ENCODE results near the gene DEPDC1B.

The DEPDC1B gene

GRCh38 chr5:60703944-60704343 lies 4.0 kb upstream of the DEPDC1B start (continued):
- TF ChIP-seq, protein P1, sequence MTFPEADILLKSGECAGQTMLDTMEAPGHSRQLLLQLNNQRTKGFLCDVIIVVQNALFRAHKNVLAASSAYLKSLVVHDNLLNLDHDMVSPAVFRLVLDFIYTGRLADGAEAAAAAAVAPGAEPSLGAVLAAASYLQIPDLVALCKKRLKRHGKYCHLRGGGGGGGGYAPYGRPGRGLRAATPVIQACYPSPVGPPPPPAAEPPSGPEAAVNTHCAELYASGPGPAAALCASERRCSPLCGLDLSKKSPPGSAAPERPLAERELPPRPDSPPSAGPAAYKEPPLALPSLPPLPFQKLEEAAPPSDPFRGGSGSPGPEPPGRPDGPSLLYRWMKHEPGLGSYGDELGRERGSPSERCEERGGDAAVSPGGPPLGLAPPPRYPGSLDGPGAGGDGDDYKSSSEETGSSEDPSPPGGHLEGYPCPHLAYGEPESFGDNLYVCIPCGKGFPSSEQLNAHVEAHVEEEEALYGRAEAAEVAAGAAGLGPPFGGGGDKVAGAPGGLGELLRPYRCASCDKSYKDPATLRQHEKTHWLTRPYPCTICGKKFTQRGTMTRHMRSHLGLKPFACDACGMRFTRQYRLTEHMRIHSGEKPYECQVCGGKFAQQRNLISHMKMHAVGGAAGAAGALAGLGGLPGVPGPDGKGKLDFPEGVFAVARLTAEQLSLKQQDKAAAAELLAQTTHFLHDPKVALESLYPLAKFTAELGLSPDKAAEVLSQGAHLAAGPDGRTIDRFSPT (tag by site-specific recombination; IDR thresholded peaks at IDR 0.05) = no peak
- TF ChIP-seq ZNF280D (tag by site-specific recombination; IDR thresholded peaks at IDR 0.05) = no peak
- no peak for TF ChIP-seq ZNF292 (tag by site-specific recombination; IDR thresholded peaks at IDR 0.05; ENCODE audit: borderline replicate concordance, low read depth)
- TF ChIP-seq HOXD13 (CRISPR knock-in tag; IDR thresholded peaks at IDR 0.05; ENCODE audit: borderline replicate concordance) = no peak
- TF ChIP-seq ZXDB (tag by site-specific recombination; IDR thresholded peaks at IDR 0.05) = no peak

DNA sequence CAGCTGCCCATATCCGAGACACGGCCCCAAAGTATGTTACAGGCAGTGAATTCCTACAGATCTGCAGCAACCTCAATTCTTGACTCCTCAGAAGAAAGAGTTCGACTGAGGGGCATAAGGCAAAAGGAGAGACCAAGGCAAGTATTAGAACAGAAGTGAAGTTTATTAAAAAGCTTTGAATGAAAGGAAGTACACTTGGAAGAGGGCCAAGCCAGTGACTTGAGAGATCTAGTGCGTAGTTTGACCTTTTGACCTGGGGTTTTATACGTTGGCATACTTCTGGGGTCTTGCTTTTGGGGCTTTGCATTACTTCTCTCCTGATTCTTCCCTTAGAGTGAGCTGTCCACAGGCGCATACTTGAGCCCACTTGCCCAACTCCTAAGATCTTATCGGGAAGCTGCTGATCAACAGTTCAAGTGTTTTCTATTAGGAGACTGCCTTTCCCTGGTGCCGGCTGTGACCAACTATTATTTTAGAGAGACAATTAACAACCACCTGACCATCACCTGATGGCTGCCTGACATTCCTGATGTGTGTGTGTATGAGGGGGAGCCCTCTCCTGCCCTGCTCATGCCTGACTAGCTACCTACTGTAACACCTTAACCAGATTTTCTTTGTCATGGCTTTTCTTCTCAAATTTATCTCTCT lies 1.5 kb upstream of the DEPDC1B start:
- Histone ChIP-seq H3K4me1 (ENCODE audit: control insufficient read depth, insufficient read depth, low read length) (peaks cover 6% of the 10 kb centered on the region), H3K27ac (ENCODE audit: extremely low read depth, low read depth, low read length) (no peak overlapping the region), H3K4me3 (ENCODE audit: low read depth, low read length) (no peak overlapping the region), H3K36me3 (ENCODE audit: control insufficient read depth in 2 of 2, insufficient read depth in 1 of 2, low read length in 2 of 2) (no peaks in the 10 kb centered on the region), H3K9me3 (ENCODE audit: control insufficient read depth, insufficient read depth, low read depth, low read length) (no peaks in the 10 kb centered on the region)
- ChIA-PET CTCF (interaction anchor here (1.1 to 1.2 kb wide), 2 partner anchors 143 to 406 kb away, joined by 3 to 4 read pairs; partner anchors contain the start of gene ELOVL7), POLR2A (no interaction called here)
- TF ChIP-seq, protein P2, sequence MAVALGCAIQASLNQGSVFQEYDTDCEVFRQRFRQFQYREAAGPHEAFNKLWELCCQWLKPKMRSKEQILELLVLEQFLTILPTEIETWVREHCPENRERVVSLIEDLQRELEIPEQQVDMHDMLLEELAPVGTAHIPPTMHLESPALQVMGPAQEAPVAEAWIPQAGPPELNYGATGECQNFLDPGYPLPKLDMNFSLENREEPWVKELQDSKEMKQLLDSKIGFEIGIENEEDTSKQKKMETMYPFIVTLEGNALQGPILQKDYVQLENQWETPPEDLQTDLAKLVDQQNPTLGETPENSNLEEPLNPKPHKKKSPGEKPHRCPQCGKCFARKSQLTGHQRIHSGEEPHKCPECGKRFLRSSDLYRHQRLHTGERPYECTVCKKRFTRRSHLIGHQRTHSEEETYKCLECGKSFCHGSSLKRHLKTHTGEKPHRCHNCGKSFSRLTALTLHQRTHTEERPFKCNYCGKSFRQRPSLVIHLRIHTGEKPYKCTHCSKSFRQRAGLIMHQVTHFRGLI (tag by site-specific recombination; IDR thresholded peaks at IDR 0.05) = no peak
- TF ChIP-seq ZNF335 (tag by site-specific recombination; conservative IDR thresholded peaks at IDR 0.05) = 0 out of 2 replicates have a peak, but pooled peaks have one; percentile 19

DNA sequence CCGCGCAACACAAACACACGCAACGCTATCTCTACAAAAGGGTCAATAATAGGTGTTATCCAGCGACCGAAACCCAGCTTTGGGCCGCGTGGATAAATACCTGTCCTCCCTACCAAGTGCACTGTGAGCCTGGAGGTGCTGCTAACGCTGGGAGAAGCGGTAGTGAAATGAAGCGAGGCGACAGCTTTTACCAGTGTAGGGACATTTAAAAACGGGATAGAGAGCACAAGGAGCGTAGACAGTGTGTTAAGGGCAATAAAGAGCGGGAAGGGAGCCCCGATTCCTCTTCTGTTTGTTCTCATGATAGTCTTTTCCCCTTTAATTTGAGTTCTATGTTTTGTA lies 421 bp upstream of the DEPDC1B start:
- Histone ChIP-seq H3K4me3 (ENCODE audit: low read depth, low read length) (peak overlapping the region; percentile 86), H3K4me1 (ENCODE audit: control insufficient read depth, insufficient read depth, low read length) (peaks cover 6% of the 10 kb centered on the region), H3K9me3 (ENCODE audit: control insufficient read depth, insufficient read depth, low read depth, low read length) (no peaks in the 10 kb centered on the region; the same call in 1 of the 2 replicates), H3K36me3 (ENCODE audit: control insufficient read depth in 2 of 2, insufficient read depth in 1 of 2, low read length in 2 of 2) (peaks cover 0 to under 1% of the 10 kb centered on the region in 2 experiments; a peak in 1 of 3 replicates), H3K27ac (ENCODE audit: extremely low read depth, low read depth, low read length) (peak overlapping the region; percentile 88)
- CTCF ChIA-PET = interaction anchor here (0.8 to 4.6 kb wide), 3 partner anchors 12 to 144 kb away, joined by 3 to 32 read pairs (median 4); no protein-coding TSS in a partner anchor
- POLR2A ChIA-PET = interaction anchor here (0.5 to 2.0 kb wide), 11 partner anchors 10 to 1578 kb away, joined by 3 to 13 read pairs (median 5); partner anchors contain the start of genes ELOVL7, ERCC8 and NDUFAF2
- TF ChIP-seq ZFHX2 (tag by site-specific recombination; conservative IDR thresholded peaks at IDR 0.05) (no peak), ZNF214 (tag by site-specific recombination; IDR thresholded peaks at IDR 0.05; ENCODE audit: borderline replicate concordance) (no peak), ZNF341 (tag by site-specific recombination; IDR thresholded peaks at IDR 0.05; ENCODE audit: low read depth) (no peak), ZNF121 (tag by site-specific recombination; IDR thresholded peaks at IDR 0.05) (no peak), ZIC2 (tag by site-specific recombination; IDR thresholded peaks at IDR 0.05) (no peak), ZNF544 (tag by site-specific recombination; IDR thresholded peaks at IDR 0.05) (no peak), ZXDB (tag by site-specific recombination; IDR thresholded peaks at IDR 0.05) (no peak), ZNF529 (tag by site-specific recombination; IDR thresholded peaks at IDR 0.05; ENCODE audit: insufficient replicate concordance) (no peak), ZNF585B (tag by site-specific recombination; IDR thresholded peaks at IDR 0.05) (no peak), ZNF623 (tag by site-specific recombination; IDR thresholded peaks at IDR 0.05) (no peak), ZEB2 (tag by site-specific recombination; IDR thresholded peaks at IDR 0.05) (0 out of 2 replicates have a peak, but pooled peaks have one; percentile 15), ZNF658 (tag by site-specific recombination; IDR thresholded peaks at IDR 0.05) (no peak), ZNF18 (tag by site-specific recombination; IDR thresholded peaks at IDR 0.05) (0 out of 2 replicates have a peak, but pooled peaks have one; percentile 2)
- TF ChIP-seq, protein P3, sequence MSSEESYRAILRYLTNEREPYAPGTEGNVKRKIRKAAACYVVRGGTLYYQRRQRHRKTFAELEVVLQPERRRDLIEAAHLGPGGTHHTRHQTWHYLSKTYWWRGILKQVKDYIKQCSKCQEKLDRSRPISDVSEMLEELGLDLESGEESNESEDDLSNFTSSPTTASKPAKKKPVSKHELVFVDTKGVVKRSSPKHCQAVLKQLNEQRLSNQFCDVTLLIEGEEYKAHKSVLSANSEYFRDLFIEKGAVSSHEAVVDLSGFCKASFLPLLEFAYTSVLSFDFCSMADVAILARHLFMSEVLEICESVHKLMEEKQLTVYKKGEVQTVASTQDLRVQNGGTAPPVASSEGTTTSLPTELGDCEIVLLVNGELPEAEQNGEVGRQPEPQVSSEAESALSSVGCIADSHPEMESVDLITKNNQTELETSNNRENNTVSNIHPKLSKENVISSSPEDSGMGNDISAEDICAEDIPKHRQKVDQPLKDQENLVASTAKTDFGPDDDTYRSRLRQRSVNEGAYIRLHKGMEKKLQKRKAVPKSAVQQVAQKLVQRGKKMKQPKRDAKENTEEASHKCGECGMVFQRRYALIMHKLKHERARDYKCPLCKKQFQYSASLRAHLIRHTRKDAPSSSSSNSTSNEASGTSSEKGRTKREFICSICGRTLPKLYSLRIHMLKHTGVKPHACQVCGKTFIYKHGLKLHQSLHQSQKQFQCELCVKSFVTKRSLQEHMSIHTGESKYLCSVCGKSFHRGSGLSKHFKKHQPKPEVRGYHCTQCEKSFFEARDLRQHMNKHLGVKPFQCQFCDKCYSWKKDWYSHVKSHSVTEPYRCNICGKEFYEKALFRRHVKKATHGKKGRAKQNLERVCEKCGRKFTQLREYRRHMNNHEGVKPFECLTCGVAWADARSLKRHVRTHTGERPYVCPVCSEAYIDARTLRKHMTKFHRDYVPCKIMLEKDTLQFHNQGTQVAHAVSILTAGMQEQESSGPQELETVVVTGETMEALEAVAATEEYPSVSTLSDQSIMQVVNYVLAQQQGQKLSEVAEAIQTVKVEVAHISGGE (tag by site-specific recombination; conservative IDR thresholded peaks at IDR 0.05; ENCODE audit: low read depth) = no peak; the same call in 1 of the 2 replicates
